ENCODE results near the gene MRPL1.

The MRPL1 gene

GRCh38 chr4:77911842-77912450 lies 49.3 kb downstream of the MRPL1 start:
- TF ChIP-seq CTCF (IDR thresholded peaks at IDR 0.05; ENCODE audit: extremely low read depth, insufficient read depth, missing control alignments), result no peak
- in situ Hi-C loops (cut with MboI; ENCODE audit: low pct_unique_long_range_greater_than_20kb, low sequenced_read_pairs, unreplicated experiment), result no loop called here
- peak; percentile 8 for DNase-seq (ENCODE audit: low spot score)

GRCh38 chr4:77913348-77913747 lies 50.7 kb downstream of the MRPL1 start:
- no peak for TF ChIP-seq CTCF (IDR thresholded peaks at IDR 0.05; ENCODE audit: extremely low read depth, insufficient read depth, missing control alignments)
- in situ Hi-C loops (cut with MboI; ENCODE audit: low pct_unique_long_range_greater_than_20kb, low sequenced_read_pairs, unreplicated experiment), result no loop called here
- no peak for DNase-seq (ENCODE audit: low spot score)

GRCh38 chr4:77917075-77917474 lies 54.4 kb downstream of the MRPL1 start:
- in situ Hi-C loops (cut with MboI; ENCODE audit: low pct_unique_long_range_greater_than_20kb, low sequenced_read_pairs, unreplicated experiment), result no loop called here
- no peak for TF ChIP-seq CTCF (IDR thresholded peaks at IDR 0.05; ENCODE audit: extremely low read depth, insufficient read depth, missing control alignments)
- no peak for DNase-seq (ENCODE audit: low spot score)

- no peak for DNase-seq (ENCODE audit: low spot score)
- no peak for TF ChIP-seq CTCF (IDR thresholded peaks at IDR 0.05; ENCODE audit: extremely low read depth, insufficient read depth, missing control alignments)
- in situ Hi-C loops (cut with MboI; ENCODE audit: low pct_unique_long_range_greater_than_20kb, low sequenced_read_pairs, unreplicated experiment), result no loop called here
Measured at GRCh38 chr4:77917601-77918000, 55.0 kb downstream of the MRPL1 start.

- in situ Hi-C loops (cut with MboI; ENCODE audit: low pct_unique_long_range_greater_than_20kb, low sequenced_read_pairs, unreplicated experiment), result no loop called here
- DNase-seq (ENCODE audit: low spot score), result no peak
- TF ChIP-seq CTCF (IDR thresholded peaks at IDR 0.05; ENCODE audit: extremely low read depth, insufficient read depth, missing control alignments), result no peak
Measured at GRCh38 chr4:77920371-77920770, 57.7 kb downstream of the MRPL1 start.

GRCh38 chr4:77921701-77922100 lies 59.1 kb downstream of the MRPL1 start:
- no peak for DNase-seq (ENCODE audit: low spot score)
- TF ChIP-seq CTCF (IDR thresholded peaks at IDR 0.05; ENCODE audit: extremely low read depth, insufficient read depth, missing control alignments), result no peak
- in situ Hi-C loops (cut with MboI; ENCODE audit: low pct_unique_long_range_greater_than_20kb, low sequenced_read_pairs, unreplicated experiment), result no loop called here

Data from GM13977 (cell line).